Endothelial cell (in vitro differentiated cells): Measurements from ENCODE around the gene SKAP2. TPM values are rescaled to one million over a fixed set of nuclear protein-coding genes. Genes with fewer than 3 reads are reported as not detected.

ENCODE experiments used
- DNase-seq: peaks from one replicate; pipeline ENCODE4 v3.0.0; 2021; ENCODE audit warnings: low spot score
- H3K27ac Mint-ChIP-seq: one replicate; pipeline ENCODE4 v1.8.0; 2021; ENCODE audit warnings: mixed read lengths, inconsistent platforms; ENCODE audit not compliant: unreplicated experiment
- H3K27me3 Mint-ChIP-seq: one replicate; pipeline ENCODE4 v1.8.0; 2021; ENCODE audit warnings: mild to moderate bottlenecking, moderate library complexity, mixed read lengths, inconsistent platforms; ENCODE audit not compliant: unreplicated experiment
- H3K36me3 Mint-ChIP-seq: one replicate; pipeline ENCODE4 v1.8.0; 2021; ENCODE audit warnings: mild to moderate bottlenecking, low read depth, mixed read lengths, inconsistent platforms; ENCODE audit not compliant: unreplicated experiment
- H3K4me1 Mint-ChIP-seq: one replicate; pipeline ENCODE4 v1.8.0; 2021; ENCODE audit warnings: mild to moderate bottlenecking, mixed read lengths, inconsistent platforms; ENCODE audit not compliant: unreplicated experiment
- H3K4me3 Mint-ChIP-seq: one replicate; pipeline ENCODE4 v1.8.0; 2021; ENCODE audit warnings: mild to moderate bottlenecking, mixed read lengths, inconsistent platforms; ENCODE audit not compliant: unreplicated experiment
- H3K9me3 Mint-ChIP-seq: one replicate; pipeline ENCODE4 v1.8.0; 2021; ENCODE audit warnings: mixed read lengths, inconsistent platforms; ENCODE audit not compliant: unreplicated experiment
- CTCF ChIP-seq: fragments of 200-600 bp; sonication (generic); IDR thresholded peaks from one replicate; pipeline ENCODE4 v1.5.0; 2021; ENCODE audit warnings: antibody characterized with exemption; ENCODE audit not compliant: unreplicated experiment
- total RNA-seq: library from RNA; stranded (reverse); fragmentation: NEBNext Ultra II Directional; extraction: Animal tissue kit (Norgen Biotek cat#: 25700); gene quantifications from one replicate; pipeline ENCODE4 v1.2.1, GENCODE V29; 2021; ENCODE audit not compliant: unreplicated experiment

The SKAP2 gene
- total RNA-seq, 1 donor from 2014 or later = 24.7 TPM

GRCh38 chr7:26784118-26784517, 80.3 kb downstream of the SKAP2 start:
- H3K4me3 Mint-ChIP-seq = no peak overlapping the region
- no peaks in the 10 kb centered on the region for H3K27me3 Mint-ChIP-seq
- DNase-seq = no peak
- H3K4me1 Mint-ChIP-seq = no peaks in the 10 kb centered on the region
- TF ChIP-seq CTCF = no peak
- peaks cover 8% of the 10 kb centered on the region for H3K36me3 Mint-ChIP-seq
- H3K27ac Mint-ChIP-seq = no peak overlapping the region
- H3K9me3 Mint-ChIP-seq = no peaks in the 10 kb centered on the region

GRCh38 chr7:26782501-26782900, 81.9 kb downstream of the SKAP2 start:
- no peaks in the 10 kb centered on the region for H3K4me1 Mint-ChIP-seq
- no peaks in the 10 kb centered on the region for H3K27me3 Mint-ChIP-seq
- no peak overlapping the region for H3K27ac Mint-ChIP-seq
- TF ChIP-seq CTCF = no peak
- DNase-seq = no peak
- H3K9me3 Mint-ChIP-seq = no peaks in the 10 kb centered on the region
- H3K4me3 Mint-ChIP-seq = no peak overlapping the region
- peaks cover 8% of the 10 kb centered on the region for H3K36me3 Mint-ChIP-seq

GRCh38 chr7:26779978-26780595, 84.3 kb downstream of the SKAP2 start:
- H3K27ac Mint-ChIP-seq = no peak overlapping the region
- H3K36me3 Mint-ChIP-seq = peaks cover 8% of the 10 kb centered on the region
- no peak for DNase-seq
- no peak overlapping the region for H3K4me3 Mint-ChIP-seq
- H3K4me1 Mint-ChIP-seq = no peaks in the 10 kb centered on the region
- H3K9me3 Mint-ChIP-seq = no peaks in the 10 kb centered on the region
- no peak for TF ChIP-seq CTCF
- H3K27me3 Mint-ChIP-seq = no peaks in the 10 kb centered on the region

GRCh38 chr7:26777385-26777784, 87.0 kb downstream of the SKAP2 start:
- Mint-ChIP-seq H3K9me3 (no peaks in the 10 kb centered on the region), H3K27ac (no peak overlapping the region), H3K4me1 (no peaks in the 10 kb centered on the region), H3K36me3 (no peaks in the 10 kb centered on the region), H3K27me3 (no peaks in the 10 kb centered on the region), H3K4me3 (no peak overlapping the region)
- no peak for DNase-seq
- TF ChIP-seq CTCF = no peak

GRCh38 chr7:26760501-26760900, 103.9 kb downstream of the SKAP2 start:
- H3K27me3 Mint-ChIP-seq = no peaks in the 10 kb centered on the region
- H3K4me3 Mint-ChIP-seq = no peak overlapping the region
- no peaks in the 10 kb centered on the region for H3K36me3 Mint-ChIP-seq
- TF ChIP-seq CTCF = no peak
- H3K9me3 Mint-ChIP-seq = no peaks in the 10 kb centered on the region
- no peak overlapping the region for H3K27ac Mint-ChIP-seq
- DNase-seq = no peak
- peaks cover 5% of the 10 kb centered on the region for H3K4me1 Mint-ChIP-seq
